HepG2 (cell line): Measurements from ENCODE around the gene PDLIM7. TPM values are rescaled to one million over a fixed set of nuclear protein-coding genes. Genes with fewer than 3 reads are reported as not detected.
A peak's percentile ranks its signal among the peaks of the same experiment; 100 is the strongest.

Source experiments
- ARNTL ChIP-seq: sonication (generic); formaldehyde crosslinking; IDR thresholded peaks from 2 replicates; pipeline ENCODE4 v1.4.0; 2020; ENCODE audit warnings: mild to moderate bottlenecking, missing genetic modification reagents
- CBX2 ChIP-seq, 2 experiments: fragments of 200-600 bp in 1 of 2; sonication (generic); formaldehyde crosslinking in 1 of 2; IDR thresholded peaks; 2 replicates each; pipeline versions ENCODE4 v1.7.0 to v1.8.1; 2018 to 2022; ENCODE audit warnings: low read depth in 2 of 2, low read length in 1 of 2, mild to moderate bottlenecking in 1 of 2, missing genetic modification reagents in 1 of 2
- EHMT2 ChIP-seq: fragments of 200-600 bp; sonication (generic); IDR thresholded peaks from 2 replicates; pipeline ENCODE4 v1.7.0; 2017; ENCODE audit warnings: antibody characterized with exemption, low read depth, low read length, borderline replicate concordance
- KLF11 ChIP-seq: IDR thresholded peaks from 2 replicates; pipeline ENCODE4 v1.6.1; 2016; ENCODE audit warnings: missing compliant biosample characterization
- KMT2B ChIP-seq: IDR thresholded peaks from 2 replicates; pipeline ENCODE4 v1.6.1; 2016; ENCODE audit warnings: missing genetic modification reagents, missing compliant biosample characterization
- LRRFIP1 ChIP-seq: sonication (generic); formaldehyde crosslinking; conservative IDR thresholded peaks from 2 replicates; pipeline ENCODE4 v1.4.0; 2020; ENCODE audit warnings: missing genetic modification reagents
- MXD3 ChIP-seq: IDR thresholded peaks from 2 replicates; pipeline ENCODE4 v1.6.1; 2016; ENCODE audit warnings: mild to moderate bottlenecking, missing biosample characterization, missing genetic modification reagents
- MXI1 ChIP-seq: IDR thresholded peaks from 3 replicates; pipeline ENCODE4 v1.6.1; 2012; ENCODE audit warnings: low read depth, low read length, inconsistent platforms, borderline replicate concordance
- MZF1 ChIP-seq: sonication (generic); formaldehyde crosslinking; IDR thresholded peaks from 2 replicates; pipeline ENCODE4 v1.8.1; 2023; ENCODE audit warnings: mild to moderate bottlenecking, missing genetic modification reagents, borderline replicate concordance
- TFDP2 ChIP-seq: sonication (generic); formaldehyde crosslinking; IDR thresholded peaks from 2 replicates; pipeline ENCODE4 v1.4.0; 2020; ENCODE audit warnings: missing genetic modification reagents
- ZFP36L2 ChIP-seq: sonication (generic); formaldehyde crosslinking; IDR thresholded peaks from 2 replicates; pipeline ENCODE4 v1.4.0; 2020; ENCODE audit warnings: missing genetic modification reagents
- ZNF101 ChIP-seq: sonication (generic); formaldehyde crosslinking; IDR thresholded peaks from 2 replicates; pipeline ENCODE4 v1.4.0; 2020; ENCODE audit warnings: mild to moderate bottlenecking, low read depth, missing genetic modification reagents, borderline replicate concordance
- ZNF382 ChIP-seq: sonication (generic); formaldehyde crosslinking; IDR thresholded peaks from 2 replicates; pipeline ENCODE4 v1.5.0; 2020; ENCODE audit warnings: missing genetic modification reagents, mild to moderate bottlenecking, borderline replicate concordance
- ZNF383 ChIP-seq: sonication (generic); formaldehyde crosslinking; IDR thresholded peaks from 2 replicates; pipeline ENCODE4 v1.4.0; 2020; ENCODE audit warnings: missing genetic modification reagents, mild to moderate bottlenecking, borderline replicate concordance
- ZNF431 ChIP-seq: sonication (generic); formaldehyde crosslinking; IDR thresholded peaks from 2 replicates; pipeline ENCODE4 v1.9.0; 2022; ENCODE audit warnings: missing genetic modification reagents, low read depth, mild to moderate bottlenecking, borderline replicate concordance
- ZNF432 ChIP-seq: sonication (generic); formaldehyde crosslinking; IDR thresholded peaks from 2 replicates; pipeline ENCODE4 v1.5.0; 2020; ENCODE audit warnings: missing genetic modification reagents, mild to moderate bottlenecking, borderline replicate concordance
- ZNF484 ChIP-seq: sonication (generic); formaldehyde crosslinking; IDR thresholded peaks from 2 replicates; pipeline ENCODE4 v1.5.1; 2020; ENCODE audit warnings: mild to moderate bottlenecking, low read depth, missing genetic modification reagents, borderline replicate concordance
- ZNF563 ChIP-seq: sonication (generic); formaldehyde crosslinking; IDR thresholded peaks from 2 replicates; pipeline ENCODE4 v1.8.0; 2022; ENCODE audit warnings: mild to moderate bottlenecking, moderate library complexity, missing genetic modification reagents
- ZNF577 ChIP-seq: sonication (generic); formaldehyde crosslinking; IDR thresholded peaks from 2 replicates; pipeline ENCODE4 v1.4.0; 2020; ENCODE audit warnings: mild to moderate bottlenecking, low read depth, missing genetic modification reagents, borderline replicate concordance
- ZNF616 ChIP-seq: sonication (generic); formaldehyde crosslinking; IDR thresholded peaks from 2 replicates; pipeline ENCODE4 v1.5.0; 2020; ENCODE audit warnings: low read depth, mild to moderate bottlenecking, missing genetic modification reagents
- ZNF7 ChIP-seq: IDR thresholded peaks from 2 replicates; pipeline ENCODE4 v1.6.1; 2016; ENCODE audit warnings: missing biosample characterization, missing genetic modification reagents
- ZNF710 ChIP-seq: sonication (generic); formaldehyde crosslinking; IDR thresholded peaks from 2 replicates; pipeline ENCODE4 v1.5.0; 2020; ENCODE audit warnings: mild to moderate bottlenecking, missing genetic modification reagents, borderline replicate concordance
- polyA plus RNA-seq, 8 experiments: library from polyadenylated mRNA; depleted of rRNA in 3 of 8; stranded (reverse) in 7 of 8; unstranded in 1 of 8; fragments of >200 nt; fragmentation: Illumina TruSeq in 4 of 8; extraction: Trizol in 4 of 8; gene quantifications; 2 replicates each; pipeline versions ENCODE4 v1.2.1 to v1.2.3, GENCODE V29; 2011 to 2016; ENCODE audit warnings: low read depth in 4 of 8, missing spikeins in 1 of 8, mixed read lengths in 1 of 8; ENCODE audit not compliant: insufficient read depth in 1 of 8
- total RNA-seq, 5 experiments: library from RNA; depleted of rRNA; stranded (reverse); fragments of >200 nt; fragmentation: Illumina TruSeq; extraction: Trizol; gene quantifications; 2 replicates each; pipeline ENCODE4 v1.2.3, GENCODE V29; 2016; ENCODE audit warnings: low read depth in 1 of 5

PDLIM7 gene
- total and polyA plus RNA-seq, 2 of the 13 experiments (the other 11 are each of a cell fraction or from before 2014, with no cell fraction given) = 21.1 to 31.3 TPM

DNA sequence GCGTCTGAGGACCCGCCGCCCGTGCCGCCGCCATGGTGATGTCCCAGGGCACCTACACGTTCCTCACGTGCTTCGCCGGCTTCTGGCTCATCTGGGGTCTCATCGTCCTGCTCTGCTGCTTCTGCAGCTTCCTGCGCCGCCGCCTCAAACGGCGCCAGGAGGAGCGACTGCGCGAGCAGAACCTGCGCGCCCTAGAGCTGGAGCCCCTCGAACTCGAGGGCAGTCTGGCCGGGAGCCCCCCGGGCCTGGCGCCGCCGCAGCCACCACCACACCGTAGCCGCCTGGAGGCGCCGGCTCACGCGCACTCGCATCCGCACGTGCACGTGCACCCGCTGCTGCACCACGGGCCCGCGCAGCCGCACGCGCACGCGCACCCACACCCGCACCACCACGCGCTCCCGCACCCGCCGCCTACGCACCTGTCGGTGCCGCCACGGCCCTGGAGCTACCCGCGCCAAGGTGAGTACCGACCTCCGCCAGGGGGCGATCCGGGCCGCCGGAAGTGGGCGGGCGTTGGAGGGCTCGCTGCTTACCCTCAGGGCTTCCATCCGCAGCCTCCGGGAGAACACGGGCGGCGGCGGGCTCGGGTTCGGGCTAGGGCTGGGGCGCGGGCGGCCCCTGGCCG is 42.3 kb downstream of the PDLIM7 start (continued):
- TF ChIP-seq ZNF710 (CRISPR knock-in tag) (peak; percentile 77; the same call in 1 of the 2 replicates), TFDP2 (CRISPR knock-in tag) (peak; percentile 89), ZFP36L2 (CRISPR knock-in tag) (no peak), ZNF382 (CRISPR knock-in tag) (no peak), ZNF432 (CRISPR knock-in tag) (no peak), ZNF431 (CRISPR knock-in tag) (peak; percentile 23; the same call in 1 of the 2 replicates), ZNF616 (CRISPR knock-in tag) (no peak), CBX2 (IDR thresholded peaks at IDR 0.05; ENCODE audit: low read depth, low read length) (no peak), CBX2 (CRISPR knock-in tag; IDR thresholded peaks at IDR 0.05; ENCODE audit: low read depth) (no peak), KMT2B (CRISPR knock-in tag) (0 out of 2 replicates have a peak, but pooled peaks have one; percentile 29), ZNF484 (CRISPR knock-in tag) (no peak), KLF11 (CRISPR knock-in tag) (no peak), LRRFIP1 (CRISPR knock-in tag) (no peak), ZNF563 (CRISPR knock-in tag) (no peak; the same call in 1 of the 2 replicates), ARNTL (CRISPR knock-in tag) (peak; percentile 47; the same call in 1 of the 2 replicates), ZNF577 (CRISPR knock-in tag) (no peak), MZF1 (CRISPR knock-in tag) (no peak), MXD3 (CRISPR knock-in tag) (no peak; the same call in 1 of the 2 replicates), MXI1 (peak; percentile 70; the same call in 2 of the 3 replicates), ZNF101 (CRISPR knock-in tag) (peak; percentile 93), EHMT2 (no peak), ZNF383 (no peak), ZNF7 (CRISPR knock-in tag) (no peak)
